ENCODE data around the gene XRN1.

XRN1 gene

DNA sequence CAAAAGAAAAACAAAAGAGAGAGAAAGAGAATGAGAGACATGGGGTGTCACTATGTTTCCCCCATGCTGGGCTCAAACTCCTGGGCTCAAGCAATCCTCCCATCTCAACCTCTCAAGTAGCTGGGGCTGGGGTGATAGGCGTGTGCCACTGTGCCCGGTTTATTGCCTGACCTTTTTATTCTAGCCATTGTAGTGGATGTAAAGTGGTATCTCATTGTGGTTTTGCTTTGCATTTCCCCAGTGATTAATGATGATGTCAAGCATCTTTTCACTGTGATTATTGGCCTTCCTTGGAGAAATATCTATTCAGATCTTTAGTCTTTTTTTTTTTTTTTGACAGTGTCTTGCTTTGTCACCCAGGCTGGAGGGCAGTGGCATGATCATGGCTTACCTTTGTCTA lies 184.7 kb downstream of the XRN1 start:
- H3K36me3 Mint-ChIP-seq (ENCODE audit: low read depth) = no peaks in the 10 kb centered on the region
- H3K4me3 Mint-ChIP-seq = no peak overlapping the region
- H3K27ac Mint-ChIP-seq = no peak overlapping the region
- H3K4me1 Mint-ChIP-seq (ENCODE audit: low read depth) = peaks cover 6% of the 10 kb centered on the region
- H3K9me3 Mint-ChIP-seq = peaks cover 7% of the 10 kb centered on the region
- DNase-seq (ENCODE audit: low spot score) = no peak
- H3K27me3 Mint-ChIP-seq (ENCODE audit: low read depth) = no peaks in the 10 kb centered on the region

DNA sequence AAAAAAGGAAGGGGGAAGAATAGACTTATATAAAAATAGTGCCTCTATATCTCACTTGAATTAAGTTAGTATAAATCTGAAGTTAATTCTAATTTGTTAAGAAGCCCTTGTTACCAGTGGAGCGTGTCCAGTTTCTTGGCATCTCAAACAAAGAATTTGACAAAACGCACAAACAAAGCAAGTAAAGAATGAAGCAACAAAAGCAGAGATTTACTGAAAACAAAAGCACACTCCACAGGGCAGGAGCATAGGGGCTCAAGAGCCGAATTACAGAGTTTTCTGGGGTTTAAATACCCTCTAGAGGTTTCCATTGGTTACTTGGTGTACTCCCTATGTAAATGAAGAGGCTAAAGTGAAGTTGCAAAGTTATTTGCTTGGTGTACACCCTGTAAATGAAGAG lies 188.5 kb downstream of the XRN1 start:
- H3K9me3 Mint-ChIP-seq = peaks cover 9% of the 10 kb centered on the region
- H3K27me3 Mint-ChIP-seq (ENCODE audit: low read depth) = no peaks in the 10 kb centered on the region
- no peak overlapping the region for H3K27ac Mint-ChIP-seq
- peaks cover 4% of the 10 kb centered on the region for H3K4me1 Mint-ChIP-seq (ENCODE audit: low read depth)
- DNase-seq (ENCODE audit: low spot score) = no peak
- H3K36me3 Mint-ChIP-seq (ENCODE audit: low read depth) = no peaks in the 10 kb centered on the region
- no peak overlapping the region for H3K4me3 Mint-ChIP-seq

DNA sequence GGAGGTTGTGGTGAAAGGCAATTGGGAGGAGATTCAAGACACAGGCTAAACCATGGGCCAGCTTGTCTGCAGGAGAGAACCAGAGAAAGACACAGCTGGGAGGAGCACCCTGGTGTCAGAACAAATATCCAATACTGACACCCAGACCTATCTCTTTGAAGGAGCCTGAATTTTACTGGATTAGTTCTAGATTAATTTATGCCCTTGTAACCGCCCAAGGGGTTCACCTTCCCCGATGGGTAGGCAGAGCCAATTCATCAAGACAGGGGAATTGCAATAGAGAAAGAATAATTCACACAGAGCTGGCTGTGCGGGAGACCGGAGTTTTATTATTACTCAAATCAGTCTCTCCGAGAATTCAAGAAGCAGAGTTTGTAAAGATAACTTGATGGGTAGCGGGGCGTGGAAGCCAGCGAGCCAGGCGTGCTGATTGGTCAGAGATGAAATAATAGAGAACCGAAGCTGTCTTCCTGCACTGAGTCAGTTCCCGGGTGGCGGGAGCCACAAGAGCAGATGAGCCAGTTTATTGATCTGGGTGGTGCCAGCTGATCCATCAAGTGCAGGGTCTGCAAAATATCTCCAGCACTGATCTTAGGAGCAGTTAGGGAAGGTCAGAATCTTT lies 191.0 kb downstream of the XRN1 start:
- Mint-ChIP-seq H3K36me3 (ENCODE audit: low read depth) (no peaks in the 10 kb centered on the region), H3K9me3 (peaks cover 24% of the 10 kb centered on the region), H3K27ac (no peak overlapping the region), H3K27me3 (ENCODE audit: low read depth) (peaks cover 5% of the 10 kb centered on the region), H3K4me1 (ENCODE audit: low read depth) (no peaks in the 10 kb centered on the region), H3K4me3 (no peak overlapping the region)
- no peak for DNase-seq (ENCODE audit: low spot score)
